Stimulated activated CD4-positive, alpha-beta T cell treated with anti-CD3 and anti-CD28 coated beads, TNF-alpha, amount 100 ng/mL, for 24 hours (primary cell): ENCODE data around the gene MAPK12.
A peak's percentile ranks its signal among the peaks of the same experiment; 100 is the strongest.
"Not testable (repeated sequence)": the region's sequence is repeated elsewhere in the genome, so short reads cannot be mapped to it uniquely, and the experiment has no call there.

Source experiments
- DNase-seq, 3 experiments: peaks; one replicate each; pipeline ENCODE4 v3.0.0-alpha.2; 2020; ENCODE audit warnings: low read depth in 3 of 3

MAPK12 gene

DNA sequence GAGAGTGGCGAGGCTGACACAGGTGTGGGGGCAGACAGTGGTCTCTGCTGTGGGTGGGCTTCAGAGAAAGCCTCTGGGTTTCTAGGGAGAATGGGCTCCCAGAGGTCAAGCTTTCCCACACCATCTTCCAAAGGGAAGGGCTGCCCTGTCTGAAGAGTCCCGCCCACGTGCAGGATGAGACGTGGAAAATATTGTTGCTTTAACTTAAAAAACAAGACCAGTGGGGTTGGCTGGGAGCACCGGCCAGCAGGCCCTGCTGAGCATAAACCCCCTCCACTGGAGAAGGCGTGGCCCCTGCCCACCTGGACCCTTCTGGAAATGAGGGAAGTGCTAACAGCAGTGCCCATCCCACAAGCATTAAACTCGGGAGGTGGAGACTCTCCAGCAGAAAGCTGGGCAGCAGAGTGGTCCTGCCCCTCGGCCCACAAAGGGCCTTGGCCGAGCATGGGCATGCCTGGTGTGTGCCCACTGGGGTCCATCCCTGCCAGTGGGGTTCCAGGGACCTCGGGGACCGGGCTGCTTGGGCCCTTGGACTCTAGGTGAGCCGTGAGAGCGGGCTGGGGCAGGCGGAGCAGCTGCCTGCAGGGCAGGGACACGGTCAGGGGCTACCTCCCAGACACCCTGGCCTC is 45.3 kb downstream of the MAPK12 start:
- no peak for DNase-seq

DNA sequence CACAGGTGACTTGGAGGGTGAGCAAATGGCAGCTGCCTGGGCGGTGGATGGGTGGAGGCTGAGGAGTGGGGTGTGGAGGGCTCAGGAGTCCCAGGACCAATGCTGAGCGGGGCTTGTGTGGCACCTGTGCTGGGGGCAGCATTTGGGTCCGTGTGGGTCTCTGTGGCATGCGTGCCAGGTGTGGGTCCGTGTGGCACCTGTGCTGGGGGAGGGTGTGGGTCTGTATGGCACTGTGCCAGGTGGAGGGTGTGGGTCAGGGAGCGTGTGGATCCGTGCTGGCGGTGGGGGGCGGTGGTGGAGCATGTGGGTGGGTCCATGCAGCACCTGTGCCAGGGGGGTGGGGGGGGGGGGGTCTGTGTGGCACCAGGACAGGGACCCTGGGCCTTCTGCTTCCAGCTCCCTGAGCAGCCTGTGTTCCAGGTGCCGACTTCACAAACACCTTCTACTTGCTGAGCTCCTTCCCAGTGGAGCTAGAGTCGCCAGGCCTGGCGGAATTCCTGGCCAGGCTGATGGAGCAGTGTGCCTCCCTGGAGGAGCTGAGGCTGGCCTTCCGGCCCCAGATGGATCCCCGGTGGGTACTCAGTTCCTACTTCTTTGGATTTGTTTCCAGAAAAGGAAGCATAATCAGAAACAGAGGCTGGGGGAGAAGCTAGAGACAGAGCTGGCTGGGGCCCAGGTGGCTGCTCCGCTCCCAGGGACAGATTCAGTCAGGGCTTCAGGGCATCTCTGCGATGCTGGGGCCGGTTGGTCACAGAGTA is 46.0 kb downstream of the MAPK12 start:
- no peak for DNase-seq

DNA sequence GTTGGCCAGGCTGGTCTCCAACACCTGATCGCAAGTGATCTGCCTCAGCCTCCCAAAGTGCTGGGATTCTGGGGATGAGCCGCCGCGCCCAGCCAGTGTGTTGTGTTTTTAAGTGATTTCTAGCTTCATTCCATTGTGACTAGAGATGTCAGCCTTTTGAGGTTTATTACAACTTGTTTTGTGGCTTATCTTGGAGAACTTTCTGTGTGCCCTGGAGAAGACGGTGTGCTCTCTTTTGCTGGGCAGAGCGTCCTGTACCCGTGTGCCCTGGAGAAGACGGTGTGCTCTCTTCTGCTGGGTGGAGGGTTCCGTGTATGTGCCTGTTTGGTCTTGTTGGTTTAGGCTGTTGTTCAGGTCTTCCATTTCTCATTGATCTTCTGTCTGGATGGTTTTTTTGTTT is 48.2 kb downstream of the MAPK12 start:
- DNase-seq, result no peak

DNA sequence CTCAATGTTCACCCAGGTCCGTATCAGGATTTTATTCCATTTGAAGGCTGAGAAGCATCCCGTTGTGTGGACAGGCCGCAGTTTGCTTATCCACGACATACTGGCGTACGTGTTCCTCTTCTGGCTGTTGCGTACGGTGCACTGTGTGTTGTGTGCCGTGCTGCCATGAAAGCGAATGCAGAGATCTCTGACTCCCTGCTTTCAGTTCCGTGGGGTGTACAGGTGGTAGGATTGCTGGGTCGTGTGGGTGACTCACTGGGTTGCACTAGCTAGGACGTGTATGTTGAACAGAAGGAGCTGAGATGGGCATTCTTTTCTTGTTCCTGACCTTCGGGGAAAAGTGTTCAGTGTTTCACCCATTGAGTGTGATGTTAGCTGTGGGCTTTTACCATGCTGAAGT is 50.3 kb downstream of the MAPK12 start:
- no peak for DNase-seq

GRCh38 chr22:50210378-50211139 is 50.9 kb downstream of the MAPK12 start:
- DNase-seq, result no peak

DNA sequence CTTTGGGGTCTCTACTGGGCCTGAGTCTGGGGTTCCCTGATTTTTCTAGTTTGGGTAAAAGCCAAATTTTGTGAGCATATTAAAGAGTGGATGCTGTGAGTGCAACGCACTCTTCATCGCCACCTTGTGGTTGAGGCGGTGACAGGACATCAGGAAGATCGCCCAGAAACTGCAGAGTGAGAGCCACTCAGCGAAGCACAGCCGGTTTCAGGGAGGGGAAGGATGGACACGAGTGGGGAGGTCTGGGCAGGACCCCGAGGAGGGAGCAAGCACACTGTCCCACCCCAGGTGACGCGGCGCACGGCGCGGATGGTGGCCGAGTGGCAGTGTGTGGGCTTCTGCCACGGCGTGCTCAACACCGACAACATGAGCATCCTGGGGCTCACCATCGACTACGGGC is 51.6 kb downstream of the MAPK12 start:
- peak; percentile 42 to 63 (median 53) for DNase-seq

- no peak for DNase-seq
These were observed 52.3 kb downstream of the MAPK12 start for GRCh38 chr22:50208939-50209892.

GRCh38 chr22:50208430-50208938 is 53.0 kb downstream of the MAPK12 start:
- DNase-seq, result no peak

GRCh38 chr22:50207383-50208140 is 53.9 kb downstream of the MAPK12 start:
- DNase-seq, result no peak

GRCh38 chr22:50206599-50206998 is 54.9 kb downstream of the MAPK12 start:
- DNase-seq, result no peak

GRCh38 chr22:50205781-50206569 is 55.5 kb downstream of the MAPK12 start:
- DNase-seq, result no peak

DNA sequence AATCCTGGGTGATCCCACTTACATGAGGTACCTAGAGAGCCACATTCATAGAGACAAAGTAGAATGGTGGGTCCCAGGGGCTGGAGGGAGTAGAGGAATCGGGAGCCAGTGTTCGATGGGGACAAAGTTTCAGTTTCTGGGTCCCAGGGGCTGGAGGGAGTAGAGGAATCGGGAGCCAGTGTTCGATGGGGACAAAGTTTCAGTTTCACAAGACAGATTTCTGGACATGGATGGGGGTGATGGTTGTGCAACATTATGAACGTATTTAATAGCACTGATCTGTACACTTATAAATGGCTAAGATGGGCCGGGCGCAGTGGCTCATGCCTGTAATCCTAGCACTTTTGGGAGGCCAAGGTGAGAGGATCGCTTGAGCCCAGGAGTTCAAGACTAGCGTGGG is 56.5 kb downstream of the MAPK12 start:
- DNase-seq, result not testable (repeated sequence)

- no peak for DNase-seq
These were observed 56.9 kb downstream of the MAPK12 start for GRCh38 chr22:50204571-50204970.

DNA sequence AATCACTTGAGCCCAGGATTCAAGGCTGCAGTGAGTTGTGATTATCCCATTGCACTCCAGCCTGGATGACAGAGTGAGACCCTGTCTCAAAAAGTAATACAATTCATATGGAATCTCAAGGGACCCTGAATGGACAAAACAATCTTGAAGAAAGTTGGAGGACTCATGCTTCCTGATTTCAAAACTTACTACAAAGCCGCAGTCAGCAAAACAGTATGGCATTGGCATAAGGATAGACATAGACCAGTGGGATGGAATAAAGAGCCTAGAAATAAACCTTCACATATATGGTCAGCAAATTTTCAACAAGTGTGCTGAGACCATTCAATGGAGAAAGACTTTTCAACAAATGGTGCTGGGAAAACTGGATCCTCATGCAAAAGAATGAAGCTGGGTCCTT is 58.2 kb downstream of the MAPK12 start:
- no peak for DNase-seq
